Activated naive CD4-positive, alpha-beta T cell treated with anti-CD3 and anti-CD28 coated beads, Interleukin-2, amount 10 ng/mL, durations not matched to agents 7 days and 5 days (primary cell): ENCODE results near the gene DNAJA4.

Source experiments
- CTCF ChIA-PET: fragments of 350-600 bp; sonication (Branson Sonifier 250); formaldehyde crosslinking; loops from one replicate; lab custom pipeline; 2021; ENCODE audit warnings: antibody characterized with exemption; lab: Charles Lee
- DNase-seq: peaks from one replicate; pipeline ENCODE4 v3.0.0-alpha.2; 2020
- H3K27ac Mint-ChIP-seq: one replicate; pipeline ENCODE4 v1.8.0; 2021; ENCODE audit warnings: mild to moderate bottlenecking, moderate library complexity, mixed read lengths
- H3K27me3 Mint-ChIP-seq: one replicate; pipeline ENCODE4 v1.8.0; 2021; ENCODE audit warnings: mild to moderate bottlenecking, mixed read lengths
- H3K36me3 Mint-ChIP-seq: one replicate; pipeline ENCODE4 v1.8.0; 2021; ENCODE audit warnings: mixed read lengths
- H3K4me1 Mint-ChIP-seq: one replicate; pipeline ENCODE4 v1.8.0; 2021; ENCODE audit warnings: mixed read lengths
- H3K4me3 Mint-ChIP-seq: one replicate; pipeline ENCODE4 v1.8.0; 2021; ENCODE audit warnings: mild to moderate bottlenecking, moderate library complexity, mixed read lengths
- H3K9me3 Mint-ChIP-seq: one replicate; pipeline ENCODE4 v1.8.0; 2021; ENCODE audit warnings: mixed read lengths

DNAJA4 gene

DNA sequence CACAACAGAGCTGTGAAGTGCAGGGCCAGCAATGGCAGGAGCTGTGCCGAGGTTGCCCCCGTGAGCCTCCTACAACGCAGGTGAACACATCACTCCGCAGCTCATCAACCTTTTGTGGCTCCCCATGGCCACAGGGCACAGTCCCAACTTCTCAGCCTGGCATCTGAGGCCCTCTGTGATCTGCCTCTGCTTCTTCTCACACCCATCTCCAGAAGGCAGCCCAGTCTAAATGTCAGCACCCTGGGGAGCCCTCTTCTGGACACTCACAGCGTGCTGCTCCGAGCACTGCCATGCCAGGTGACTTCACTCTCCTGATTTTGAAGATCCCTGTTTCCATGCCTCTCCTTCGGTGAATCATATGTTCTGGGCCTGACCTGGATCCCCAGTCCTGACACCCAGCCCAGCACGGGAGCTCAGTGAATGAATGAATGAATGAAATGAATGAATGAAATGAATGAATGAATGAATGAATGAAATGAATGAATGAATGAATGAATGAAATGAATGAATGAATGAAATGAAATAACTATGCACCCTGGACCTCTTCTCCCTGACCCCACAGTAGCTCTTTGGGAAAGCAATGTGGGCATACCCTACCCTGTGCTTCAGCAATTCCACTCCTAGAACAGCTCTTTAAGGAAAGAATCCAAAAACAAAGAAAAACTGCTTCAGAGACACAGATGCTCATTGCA, 52.9 kb downstream of the DNAJA4 start:
- CTCF ChIA-PET: no interaction called here

DNA sequence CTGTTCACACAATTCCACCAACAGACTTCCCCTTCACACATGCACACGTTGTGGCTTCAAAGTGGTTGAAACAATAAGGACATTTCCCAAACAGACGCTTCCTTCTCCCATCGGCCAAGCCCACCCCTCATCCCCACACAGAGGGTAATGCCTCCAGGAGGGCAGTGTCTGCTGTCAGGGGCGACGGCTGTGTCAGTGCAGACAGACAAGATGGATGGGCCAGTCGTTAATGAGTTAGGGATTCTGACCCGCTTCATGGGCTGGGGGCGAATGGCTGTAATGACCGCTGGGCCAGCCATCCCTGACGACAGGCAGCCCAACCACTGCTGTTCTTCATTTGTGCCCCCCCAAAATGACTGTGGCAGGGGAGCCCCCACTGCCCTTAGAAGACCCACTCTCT, 55.2 kb downstream of the DNAJA4 start:
- Mint-ChIP-seq H3K27ac (no peak overlapping the region), H3K27me3 (no peaks in the 10 kb centered on the region), H3K36me3 (no peaks in the 10 kb centered on the region), H3K9me3 (no peaks in the 10 kb centered on the region), H3K4me1 (no peaks in the 10 kb centered on the region), H3K4me3 (no peak overlapping the region)
- CTCF ChIA-PET: no interaction called here
- DNase-seq: no peak

More for the DNA sequence above, 52.9 kb downstream of the DNAJA4 start:
- H3K27me3 Mint-ChIP-seq: peaks cover 18% of the 10 kb centered on the region
- no peak overlapping the region for H3K4me3 Mint-ChIP-seq
- peak; percentile 20 for DNase-seq
- no peak overlapping the region for H3K27ac Mint-ChIP-seq
- no peaks in the 10 kb centered on the region for H3K9me3 Mint-ChIP-seq
- no peaks in the 10 kb centered on the region for H3K4me1 Mint-ChIP-seq
- no peaks in the 10 kb centered on the region for H3K36me3 Mint-ChIP-seq

DNA sequence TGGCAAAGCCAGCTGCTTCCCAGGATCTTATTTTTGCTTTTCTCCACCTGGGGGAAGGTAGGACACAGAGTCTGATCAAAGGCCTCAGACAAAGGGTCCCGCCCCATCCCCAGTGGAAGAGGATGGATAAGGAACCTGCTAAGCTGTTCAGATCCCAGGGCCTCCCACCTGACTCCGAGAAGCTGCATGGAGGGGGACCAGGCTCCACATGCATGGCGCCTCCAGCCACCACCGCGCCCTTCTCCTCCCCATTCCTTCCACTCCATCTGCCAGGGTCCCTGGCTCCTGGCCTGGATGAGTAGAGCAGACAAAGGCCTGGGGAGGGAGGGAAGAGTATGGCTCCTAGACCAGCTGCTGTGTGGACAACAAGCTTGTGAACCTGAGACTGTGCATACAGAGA, 55.8 kb downstream of the DNAJA4 start:
- Mint-ChIP-seq H3K4me1 (no peaks in the 10 kb centered on the region), H3K4me3 (no peak overlapping the region), H3K9me3 (no peaks in the 10 kb centered on the region), H3K27me3 (peaks cover 3% of the 10 kb centered on the region), H3K36me3 (no peaks in the 10 kb centered on the region), H3K27ac (no peak overlapping the region)
- CTCF ChIA-PET: no interaction called here
- DNase-seq: no peak

DNA sequence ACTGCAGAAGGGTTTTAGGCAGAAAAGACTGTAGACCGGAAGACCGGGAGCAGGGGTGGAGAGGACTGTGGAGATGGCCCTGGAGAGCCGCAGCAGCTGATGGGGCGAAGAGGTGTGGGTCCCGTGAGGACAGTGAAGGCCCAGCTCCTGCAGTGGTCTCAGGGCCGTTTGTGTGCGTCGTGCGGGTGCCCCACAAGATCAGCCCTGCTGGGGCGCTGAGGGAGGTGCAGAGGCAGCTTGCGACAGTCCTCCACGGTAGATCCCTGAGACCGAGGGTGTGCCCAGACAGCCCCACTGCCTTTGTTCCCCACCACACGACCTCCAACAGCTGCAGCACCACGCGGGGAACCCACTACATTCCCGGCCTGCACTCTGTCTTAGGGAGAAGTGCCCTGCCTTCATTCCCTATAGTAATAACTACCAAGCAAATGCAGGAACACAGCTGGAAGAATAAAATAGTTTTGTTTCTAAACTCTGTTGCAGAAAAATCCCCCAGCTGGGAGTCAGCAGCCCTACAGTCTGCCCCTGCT, 56.7 kb downstream of the DNAJA4 start:
- Mint-ChIP-seq H3K36me3 (no peaks in the 10 kb centered on the region), H3K4me1 (no peaks in the 10 kb centered on the region), H3K27ac (no peak overlapping the region), H3K27me3 (peaks cover 4% of the 10 kb centered on the region), H3K4me3 (no peak overlapping the region), H3K9me3 (no peaks in the 10 kb centered on the region)
- DNase-seq: no peak
- CTCF ChIA-PET: no interaction called here

DNA sequence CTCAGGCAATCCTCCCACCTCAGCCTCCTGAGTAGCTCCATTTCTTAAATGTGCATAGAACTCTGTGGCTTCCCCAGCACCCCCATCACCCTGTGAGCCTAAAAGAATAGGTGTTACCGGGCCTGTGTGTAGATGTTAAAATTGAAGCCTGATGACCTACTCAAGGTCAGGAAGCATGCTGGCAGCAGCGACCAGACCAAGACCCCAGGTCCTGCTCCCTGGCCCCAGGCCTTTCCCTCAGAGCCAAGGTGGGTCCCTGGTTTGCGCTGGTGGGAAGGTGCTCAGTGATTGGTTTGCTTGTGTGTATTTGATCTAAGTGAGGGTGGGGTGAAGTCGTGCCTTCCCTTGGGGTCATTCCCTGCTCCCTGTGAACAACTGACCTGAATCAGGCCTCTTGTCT, 57.4 kb downstream of the DNAJA4 start:
- no peak overlapping the region for H3K27ac Mint-ChIP-seq
- H3K4me1 Mint-ChIP-seq: no peaks in the 10 kb centered on the region
- H3K27me3 Mint-ChIP-seq: peaks cover 4% of the 10 kb centered on the region
- no peak overlapping the region for H3K4me3 Mint-ChIP-seq
- CTCF ChIA-PET: no interaction called here
- H3K36me3 Mint-ChIP-seq: no peaks in the 10 kb centered on the region
- no peaks in the 10 kb centered on the region for H3K9me3 Mint-ChIP-seq
- DNase-seq: no peak

DNA sequence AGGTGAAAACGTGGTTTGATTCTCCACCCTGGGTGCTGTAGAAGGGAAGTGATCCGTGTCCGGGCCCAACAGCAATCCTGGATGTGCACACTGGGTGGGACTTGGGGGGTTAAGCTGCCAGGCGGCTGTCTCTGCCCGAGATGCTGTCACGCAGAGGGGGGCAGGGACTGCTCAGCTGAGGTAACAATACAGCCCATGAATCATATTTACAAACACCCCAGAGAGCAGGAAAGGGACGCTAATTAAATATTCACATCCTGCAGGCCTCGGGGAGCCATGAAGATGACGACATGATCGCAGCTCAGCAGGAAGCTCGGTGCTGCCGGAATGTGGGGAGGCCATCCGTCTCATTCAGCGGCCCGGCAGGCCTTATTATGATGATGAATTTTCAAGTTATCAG, 57.9 kb downstream of the DNAJA4 start:
- peak; percentile 3 for DNase-seq

DNA sequence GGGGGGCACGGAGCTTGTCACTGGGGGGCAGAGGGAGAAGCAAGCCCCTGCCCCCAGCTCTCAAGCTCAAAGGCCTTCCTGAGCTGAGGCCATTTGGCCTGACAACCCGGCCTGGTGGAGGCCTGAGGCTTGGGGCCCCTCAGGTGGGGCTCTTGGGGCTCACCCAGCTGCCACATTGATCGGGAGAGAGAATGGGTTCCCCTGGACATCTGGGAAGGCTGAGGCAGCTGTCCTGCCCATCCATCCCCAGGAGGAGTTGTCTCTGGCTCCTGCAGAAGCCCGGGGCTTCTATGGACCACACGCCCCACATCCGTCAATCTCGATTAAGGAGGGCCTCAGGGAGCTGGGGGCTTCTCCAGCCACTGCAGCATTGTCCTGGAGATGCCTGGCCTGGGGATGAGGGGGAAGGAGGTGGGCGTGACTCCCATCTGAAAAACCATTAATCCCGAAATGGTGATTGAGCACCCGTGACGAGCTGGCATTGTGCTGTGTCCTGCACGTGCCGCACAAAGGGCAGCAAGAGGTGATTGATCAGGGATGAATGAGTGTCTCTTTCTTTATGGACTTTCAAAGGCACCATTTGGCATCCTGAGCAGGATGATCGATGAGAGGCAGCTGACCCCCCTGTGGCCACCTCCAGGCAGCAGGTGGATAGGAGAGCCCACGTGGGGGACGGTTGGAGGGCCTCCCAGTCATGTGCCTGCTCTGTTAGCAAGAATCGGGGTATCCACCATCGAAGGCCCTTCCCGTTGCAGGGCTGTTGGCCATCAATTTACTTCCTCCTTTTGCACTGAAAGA, 58.6 kb downstream of the DNAJA4 start:
- CTCF ChIA-PET: no interaction called here
- H3K4me1 Mint-ChIP-seq: no peaks in the 10 kb centered on the region
- no peak overlapping the region for H3K4me3 Mint-ChIP-seq
- DNase-seq: no peak
- H3K27ac Mint-ChIP-seq: no peak overlapping the region
- H3K36me3 Mint-ChIP-seq: no peaks in the 10 kb centered on the region
- no peaks in the 10 kb centered on the region for H3K9me3 Mint-ChIP-seq
- H3K27me3 Mint-ChIP-seq: peaks cover 4% of the 10 kb centered on the region

More for the DNA sequence above, 57.9 kb downstream of the DNAJA4 start:
- Mint-ChIP-seq H3K27ac (no peak overlapping the region), H3K4me1 (no peaks in the 10 kb centered on the region), H3K9me3 (no peaks in the 10 kb centered on the region), H3K27me3 (peaks cover 4% of the 10 kb centered on the region), H3K36me3 (no peaks in the 10 kb centered on the region), H3K4me3 (no peak overlapping the region)
- CTCF ChIA-PET: no interaction called here

DNA sequence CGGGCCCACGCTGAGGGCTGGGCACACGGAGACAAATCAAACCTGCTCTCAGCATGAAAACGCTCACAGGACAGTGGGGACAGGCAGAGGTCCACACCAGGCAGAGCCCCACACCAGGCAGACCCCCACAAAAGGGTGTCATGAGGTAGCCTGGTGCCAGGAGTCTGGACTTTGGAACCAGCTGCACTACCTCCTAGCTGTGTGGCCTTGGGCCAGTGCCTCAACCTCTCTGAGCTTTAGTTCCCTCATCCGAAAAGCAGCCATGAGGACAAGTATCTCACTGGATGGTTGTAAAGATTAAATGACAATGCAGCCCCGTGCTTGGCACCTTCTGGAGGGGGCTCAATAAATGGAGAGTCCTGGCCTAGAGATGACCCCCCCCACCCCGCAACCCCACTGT, 59.3 kb downstream of the DNAJA4 start:
- Mint-ChIP-seq H3K27ac (no peak overlapping the region), H3K4me3 (no peak overlapping the region), H3K9me3 (no peaks in the 10 kb centered on the region), H3K36me3 (no peaks in the 10 kb centered on the region), H3K27me3 (peaks cover 10% of the 10 kb centered on the region), H3K4me1 (no peaks in the 10 kb centered on the region)
- DNase-seq: no peak
- CTCF ChIA-PET: no interaction called here

DNA sequence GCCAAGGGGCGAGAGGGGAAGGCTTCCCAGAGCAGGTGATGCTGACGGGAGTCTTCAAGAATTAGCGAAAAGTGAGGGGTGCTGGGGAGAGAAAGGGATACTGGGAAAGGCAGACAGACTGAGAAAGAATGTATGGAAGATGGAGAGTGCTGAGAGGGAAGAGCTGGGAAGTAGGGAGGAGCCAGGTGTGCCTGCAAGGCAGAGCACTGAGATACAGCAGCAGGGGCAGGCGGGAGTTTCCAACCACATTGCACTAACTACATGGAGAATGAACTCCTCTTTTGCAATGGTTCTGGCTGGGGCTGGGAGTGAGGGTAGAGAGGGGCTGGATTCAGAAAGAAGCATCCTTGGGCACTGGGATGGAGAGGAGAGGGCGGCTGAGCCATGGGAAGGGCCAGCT, 59.8 kb downstream of the DNAJA4 start:
- no peak for DNase-seq
- Mint-ChIP-seq H3K4me1 (no peaks in the 10 kb centered on the region), H3K4me3 (no peak overlapping the region), H3K27ac (no peak overlapping the region), H3K27me3 (peaks cover 12% of the 10 kb centered on the region), H3K9me3 (no peaks in the 10 kb centered on the region), H3K36me3 (no peaks in the 10 kb centered on the region)
- CTCF ChIA-PET: no interaction called here

DNA sequence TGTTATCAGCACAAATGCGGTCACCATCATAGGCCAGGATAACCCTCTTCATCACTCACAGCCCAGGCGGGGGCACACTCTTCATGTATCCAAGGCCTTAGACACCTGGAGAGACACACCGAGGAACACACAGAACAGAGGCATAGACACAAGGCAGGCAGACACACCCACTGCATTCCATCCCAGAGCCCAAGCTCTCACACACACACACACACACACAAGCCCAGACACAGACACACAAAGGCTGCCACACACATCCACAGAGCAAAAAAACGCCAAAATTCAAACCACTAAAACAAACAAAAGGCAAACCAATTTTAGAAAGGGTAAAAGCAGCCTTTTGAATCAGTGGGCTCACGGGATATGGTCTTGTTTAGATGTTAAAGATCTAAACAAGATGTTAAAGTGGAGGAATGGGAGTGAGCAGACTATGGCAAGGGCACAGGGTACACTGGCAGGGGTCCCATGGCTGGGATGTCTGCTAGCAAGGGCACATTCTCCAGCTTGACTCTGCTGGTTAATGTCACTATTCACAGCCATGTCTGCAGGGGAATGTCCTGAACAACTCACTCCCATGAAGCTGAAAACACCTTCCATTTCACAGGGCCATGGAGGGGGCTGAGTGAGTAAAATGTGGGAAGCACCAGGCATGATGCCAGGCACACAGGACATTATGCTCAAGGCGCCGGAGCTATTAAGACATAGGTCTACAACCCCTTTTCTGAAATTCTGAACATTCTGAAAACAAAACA, 60.9 kb downstream of the DNAJA4 start:
- Mint-ChIP-seq H3K9me3 (no peaks in the 10 kb centered on the region), H3K4me3 (no peak overlapping the region), H3K4me1 (no peaks in the 10 kb centered on the region), H3K36me3 (no peaks in the 10 kb centered on the region), H3K27me3 (peaks cover 12% of the 10 kb centered on the region), H3K27ac (no peak overlapping the region)
- DNase-seq: no peak
- CTCF ChIA-PET: no interaction called here

DNA sequence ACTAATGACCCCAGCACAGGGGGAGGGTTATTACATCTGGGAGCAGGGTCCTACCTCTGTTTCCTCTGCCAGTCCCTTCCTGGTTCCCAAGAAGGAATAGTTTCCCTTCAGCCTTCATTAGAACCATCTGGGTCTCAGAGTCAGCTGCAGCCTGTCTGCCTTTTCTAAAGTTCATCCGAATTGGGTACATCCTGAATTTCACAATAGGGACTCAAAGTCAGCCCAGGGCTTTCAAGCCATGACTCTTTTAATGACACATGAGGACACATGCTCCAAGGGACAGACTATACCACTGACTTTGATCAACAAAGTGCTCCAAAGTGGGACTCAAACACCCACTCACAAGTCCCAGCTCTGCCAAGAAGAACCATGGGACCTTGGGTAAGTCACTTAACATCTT, 63.1 kb downstream of the DNAJA4 start:
- CTCF ChIA-PET: interaction anchor here (1.2 kb wide), 1 partner anchor 95 kb away, joined by 3 read pairs; no protein-coding TSS in a partner anchor
- Mint-ChIP-seq H3K36me3 (no peaks in the 10 kb centered on the region), H3K9me3 (no peaks in the 10 kb centered on the region), H3K27me3 (peaks cover 12% of the 10 kb centered on the region), H3K4me1 (no peaks in the 10 kb centered on the region), H3K27ac (no peak overlapping the region), H3K4me3 (no peak overlapping the region)
- DNase-seq: no peak

DNA sequence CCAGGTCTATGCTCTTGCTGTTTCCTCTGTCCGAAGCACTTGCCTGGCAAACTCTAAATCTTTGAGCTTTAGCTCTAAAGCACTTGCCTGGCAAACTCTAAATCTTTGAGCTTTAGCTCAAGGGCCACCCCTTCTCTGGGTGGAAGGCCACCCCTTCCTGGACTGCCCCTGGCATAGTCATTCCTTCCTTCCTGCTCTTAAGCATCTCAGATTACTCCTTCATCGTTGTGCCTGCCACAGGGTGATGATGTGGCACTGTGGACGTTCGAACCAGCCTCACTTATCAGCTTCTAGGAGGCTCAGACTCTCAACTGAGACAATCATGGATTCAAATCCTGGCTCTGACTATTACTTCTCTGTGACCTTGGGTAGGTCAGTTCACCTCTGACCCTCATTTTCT, 65.3 kb downstream of the DNAJA4 start:
- Mint-ChIP-seq H3K36me3 (no peaks in the 10 kb centered on the region), H3K27ac (no peak overlapping the region), H3K4me1 (no peaks in the 10 kb centered on the region), H3K4me3 (no peak overlapping the region), H3K9me3 (no peaks in the 10 kb centered on the region), H3K27me3 (peaks cover 12% of the 10 kb centered on the region)
- CTCF ChIA-PET: interaction anchor here (0.7 kb wide), 1 partner anchor 17 kb away, joined by 3 read pairs; no protein-coding TSS in a partner anchor
- DNase-seq: no peak
